ENCODE measurements around the gene RFX3.

The RFX3 gene

GRCh38 chr9:3525836-3526164 is at the start of gene RFX3:
TSS of gene RFX3 (minus strand) at chr9:3526001. CDS start at chr9:3395588, 130,413 bp downstream.
- DNase-seq (ENCODE audit: low spot score) = peak; percentile 93

GRCh38 chr9:3571500-3571899 is 45.7 kb upstream of the RFX3 start:
- DNase-seq (ENCODE audit: low spot score) = no peak

- DNase-seq (ENCODE audit: low spot score) = no peak
Measured at GRCh38 chr9:3569529-3569928, 43.7 kb upstream of the RFX3 start.

- no peak for DNase-seq (ENCODE audit: low spot score)
Measured at GRCh38 chr9:3567988-3568387, 42.2 kb upstream of the RFX3 start.

- no peak for DNase-seq (ENCODE audit: low spot score)
Measured at GRCh38 chr9:3553076-3553765, 27.4 kb upstream of the RFX3 start.

GRCh38 chr9:3549225-3549624 is 23.4 kb upstream of the RFX3 start:
- DNase-seq (ENCODE audit: low spot score) = no peak

GRCh38 chr9:3548648-3549047 is 22.8 kb upstream of the RFX3 start:
- DNase-seq (ENCODE audit: low spot score) = no peak

GRCh38 chr9:3541206-3541605 is 15.4 kb upstream of the RFX3 start:
- DNase-seq (ENCODE audit: low spot score) = no peak

- no peak for DNase-seq (ENCODE audit: low spot score)
Measured at GRCh38 chr9:3534614-3535404, 9.0 kb upstream of the RFX3 start.

- no peak for DNase-seq (ENCODE audit: low spot score)
Measured at GRCh38 chr9:3532158-3532557, 6.4 kb upstream of the RFX3 start.

GRCh38 chr9:3528451-3528850 is 2.6 kb upstream of the RFX3 start:
- DNase-seq (ENCODE audit: low spot score) = no peak

- DNase-seq (ENCODE audit: low spot score) = peak; percentile 17
Measured at GRCh38 chr9:3526997-3527940, 1.5 kb upstream of the RFX3 start.

GRCh38 chr9:3526165-3526996 is 580 bp upstream of the RFX3 start:
- DNase-seq (ENCODE audit: low spot score) = peak; percentile 87

GRCh38 chr9:3525096-3525835 is 535 bp downstream of the RFX3 start:
- peak; percentile 31 for DNase-seq (ENCODE audit: low spot score)

- DNase-seq (ENCODE audit: low spot score) = no peak
Measured at GRCh38 chr9:3521966-3522365, 3.8 kb downstream of the RFX3 start.

- DNase-seq (ENCODE audit: low spot score) = no peak
Measured at GRCh38 chr9:3520564-3520963, 5.2 kb downstream of the RFX3 start.

GRCh38 chr9:3517377-3518048 is 8.3 kb downstream of the RFX3 start:
- DNase-seq (ENCODE audit: low spot score) = no peak

GRCh38 chr9:3516667-3517330 is 9.0 kb downstream of the RFX3 start:
- no peak for DNase-seq (ENCODE audit: low spot score)

- DNase-seq (ENCODE audit: low spot score) = no peak
Measured at GRCh38 chr9:3515405-3515804, 10.4 kb downstream of the RFX3 start.

- DNase-seq (ENCODE audit: low spot score) = no peak
Measured at GRCh38 chr9:3514786-3515185, 11.0 kb downstream of the RFX3 start.
